ENCODE results near the gene CNFN.

DNA sequence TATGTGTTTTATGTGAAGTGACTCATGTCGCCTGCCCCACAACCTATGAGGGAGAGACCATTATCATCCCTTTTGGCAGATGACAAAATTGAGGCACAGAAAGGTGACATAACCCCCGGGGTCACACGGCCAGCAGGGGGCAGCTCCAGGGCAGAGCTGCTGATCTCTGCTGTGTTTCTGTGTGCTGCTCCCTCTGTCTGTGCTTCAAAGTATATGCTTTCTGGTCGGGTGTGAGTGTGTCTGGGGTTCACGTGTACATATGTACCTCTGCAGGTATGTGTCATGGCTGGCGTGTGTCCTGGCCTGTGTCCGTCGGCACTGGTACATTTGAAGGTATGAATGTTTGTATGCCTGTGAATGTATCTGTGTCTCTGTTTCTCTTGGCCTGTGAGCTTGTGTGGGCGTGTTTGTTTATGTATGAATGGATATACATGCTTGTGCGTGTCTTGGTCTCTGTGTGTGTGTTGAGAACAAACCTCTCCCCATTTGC, 30.0 kb upstream of the CNFN start:
- TF ChIP-seq TAF1 (IDR thresholded peaks at IDR 0.05; ENCODE audit: borderline replicate concordance, low read depth, low read length) (no peak), POLR2AphosphoS5 (IDR thresholded peaks at IDR 0.05; ENCODE audit: low read depth, low read length) (no peak), POLR2A (IDR thresholded peaks at IDR 0.05; ENCODE audit: low read depth, low read length) (no peak)

All from GM12892 (cell line).